DOHH2 (cell line): Measurements from ENCODE around the gene CLCN2.

Source experiments
- H3F3A ChIP-seq: fragments of 200-600 bp; sonication (generic), shearing (Covaris generic); 2 replicates; pipeline ENCODE4 v1.6.0; 2016; ENCODE audit warnings: antibody characterized with exemption, mild to moderate bottlenecking; ENCODE audit not compliant: control insufficient read depth, insufficient read depth
- H3K27ac ChIP-seq: fragments of 200-600 bp; sonication (generic); 2 replicates; pipeline ENCODE4 v1.5.1; 2014; ENCODE audit warnings: low read depth, mild to moderate bottlenecking, low read length, moderate library complexity
- H3K27me3 ChIP-seq: fragments of 200-600 bp; sonication (generic); 2 replicates; pipeline ENCODE4 v1.6.1; 2014; ENCODE audit warnings: mild to moderate bottlenecking, low read length, mixed read lengths; ENCODE audit not compliant: control insufficient read depth
- H3K36me3 ChIP-seq: fragments of 200-600 bp; sonication (generic); 2 replicates; pipeline ENCODE4 v1.6.1; 2014; ENCODE audit warnings: mild to moderate bottlenecking, low read length, moderate library complexity, mixed read lengths; ENCODE audit not compliant: control insufficient read depth
- H3K4me1 ChIP-seq: fragments of 200-600 bp; sonication (generic); 2 replicates; pipeline ENCODE4 v1.6.1; 2014; ENCODE audit warnings: mild to moderate bottlenecking, low read length, mixed read lengths; ENCODE audit not compliant: control insufficient read depth
- H3K4me2 ChIP-seq: fragments of 200-600 bp; sonication (generic); 2 replicates; pipeline ENCODE4 v1.6.0; 2014; ENCODE audit warnings: mild to moderate bottlenecking, low read length, moderate library complexity
- H3K4me3 ChIP-seq: fragments of 200-600 bp; sonication (generic); 2 replicates; pipeline ENCODE4 v1.5.1; 2014; ENCODE audit warnings: mild to moderate bottlenecking, low read length, mixed read lengths
- H3K79me2 ChIP-seq: fragments of 200-600 bp; sonication (generic); 2 replicates; pipeline ENCODE4 v1.6.1; 2014; ENCODE audit warnings: mild to moderate bottlenecking, low read length, mixed read lengths; ENCODE audit not compliant: control insufficient read depth
- H3K9me2 ChIP-seq: fragments of 200-600 bp; sonication (generic); replicated peaks from 2 replicates; pipeline ENCODE4 v1.6.1; 2014; ENCODE audit warnings: mild to moderate bottlenecking, low read length, mixed read lengths; ENCODE audit not compliant: control insufficient read depth
- H3K9me3 ChIP-seq: fragments of 200-600 bp; sonication (generic); 2 replicates; pipeline ENCODE4 v1.6.1; 2014; ENCODE audit warnings: antibody characterized with exemption, low read length, mixed read lengths; ENCODE audit not compliant: control insufficient read depth, insufficient read depth
- H4K20me1 ChIP-seq: fragments of 200-600 bp; sonication (generic); 2 replicates; pipeline ENCODE4 v1.6.0; 2014; ENCODE audit warnings: low read depth, mild to moderate bottlenecking, antibody characterized with exemption, low read length, moderate library complexity; ENCODE audit not compliant: control insufficient read depth, insufficient read depth
- EZH2phosphoT487 ChIP-seq: fragments of 200-600 bp; sonication (generic); IDR thresholded peaks from 2 replicates; pipeline ENCODE4 v1.6.1; 2017; ENCODE audit warnings: borderline replicate concordance, mild to moderate bottlenecking, antibody characterized with exemption, low read length, moderate library complexity, mixed read lengths
- TF ChIP-seq, protein P1 (sequence below): fragments of 200-600 bp; sonication (generic); IDR thresholded peaks from one replicate; pipeline ENCODE4 v1.5.1; 2014; ENCODE audit warnings: antibody characterized with exemption, mild to moderate bottlenecking, low read depth, low read length; ENCODE audit not compliant: poor library complexity, severe bottlenecking

The CLCN2 gene

DNA sequence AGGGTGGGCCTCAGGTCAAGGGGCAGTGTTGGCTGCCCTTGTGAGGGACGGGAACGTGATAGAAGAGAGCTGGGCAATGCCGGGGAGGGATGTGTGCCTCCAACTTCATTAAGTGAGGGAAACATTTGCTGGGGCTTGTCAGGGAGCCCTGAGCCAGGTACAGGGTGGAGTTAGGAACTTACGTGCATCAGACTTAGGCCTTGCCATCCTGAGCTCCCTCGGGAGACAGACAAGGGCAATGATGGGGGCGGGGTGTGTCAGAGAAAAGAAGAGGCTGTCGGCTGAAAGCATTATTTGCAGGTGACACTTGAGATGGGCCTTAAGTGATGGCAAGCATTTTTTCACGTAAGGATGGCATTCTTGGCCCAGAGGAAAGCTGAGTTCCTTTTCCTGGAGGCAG, 22.4 kb downstream of the CLCN2 start:
- Histone ChIP-seq H3K79me2 (no peaks in the 10 kb centered on the region), H3K4me2 (peak overlapping the region; percentile 33), H3K9me2 (no peaks in the 10 kb centered on the region), H3F3A (peaks cover 19% of the 10 kb centered on the region), H3K36me3 (peaks cover 16% of the 10 kb centered on the region), H3K4me1 (peaks cover 22% of the 10 kb centered on the region), H3K9me3 (no peaks in the 10 kb centered on the region), H3K27ac (no peak overlapping the region), H3K27me3 (peaks cover 3% of the 10 kb centered on the region; the same call in 1 of the 2 replicates), H3K4me3 (no peak overlapping the region), H4K20me1 (peaks cover 11% of the 10 kb centered on the region)
- TF ChIP-seq, protein P1, sequence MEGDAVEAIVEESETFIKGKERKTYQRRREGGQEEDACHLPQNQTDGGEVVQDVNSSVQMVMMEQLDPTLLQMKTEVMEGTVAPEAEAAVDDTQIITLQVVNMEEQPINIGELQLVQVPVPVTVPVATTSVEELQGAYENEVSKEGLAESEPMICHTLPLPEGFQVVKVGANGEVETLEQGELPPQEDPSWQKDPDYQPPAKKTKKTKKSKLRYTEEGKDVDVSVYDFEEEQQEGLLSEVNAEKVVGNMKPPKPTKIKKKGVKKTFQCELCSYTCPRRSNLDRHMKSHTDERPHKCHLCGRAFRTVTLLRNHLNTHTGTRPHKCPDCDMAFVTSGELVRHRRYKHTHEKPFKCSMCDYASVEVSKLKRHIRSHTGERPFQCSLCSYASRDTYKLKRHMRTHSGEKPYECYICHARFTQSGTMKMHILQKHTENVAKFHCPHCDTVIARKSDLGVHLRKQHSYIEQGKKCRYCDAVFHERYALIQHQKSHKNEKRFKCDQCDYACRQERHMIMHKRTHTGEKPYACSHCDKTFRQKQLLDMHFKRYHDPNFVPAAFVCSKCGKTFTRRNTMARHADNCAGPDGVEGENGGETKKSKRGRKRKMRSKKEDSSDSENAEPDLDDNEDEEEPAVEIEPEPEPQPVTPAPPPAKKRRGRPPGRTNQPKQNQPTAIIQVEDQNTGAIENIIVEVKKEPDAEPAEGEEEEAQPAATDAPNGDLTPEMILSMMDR = no peak
- TF ChIP-seq EZH2phosphoT487 = no peak

GRCh38 chr3:184338511-184338945, 22.9 kb downstream of the CLCN2 start:
- peak overlapping the region; percentile 11; the same call in 1 of the 2 replicates for H3K4me3 ChIP-seq
- H3K27ac ChIP-seq = no peak overlapping the region

DNA sequence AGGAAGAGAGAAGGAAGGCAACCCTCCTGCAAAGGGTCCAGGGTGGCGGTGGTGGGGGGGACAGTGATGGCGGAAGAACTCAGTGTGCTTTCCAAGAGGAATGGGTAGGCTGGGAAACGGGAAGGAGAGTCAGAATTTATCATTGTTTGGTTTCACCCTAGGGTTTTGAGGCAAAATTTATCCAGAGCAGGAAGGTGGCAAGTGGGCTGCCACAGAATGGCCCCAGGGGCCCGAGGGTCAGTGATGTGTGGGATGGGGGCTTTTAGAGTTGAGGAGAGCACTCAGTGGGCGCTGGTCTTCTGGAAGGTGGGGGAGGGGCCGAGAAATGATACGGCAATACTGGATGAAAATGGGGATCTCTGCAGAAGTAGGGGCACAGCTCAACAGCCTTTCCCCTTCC, 23.4 kb downstream of the CLCN2 start:
- Histone ChIP-seq H3K4me3 (no peak overlapping the region), H3F3A (peaks cover 30% of the 10 kb centered on the region), H3K27ac (no peak overlapping the region), H3K4me2 (peak overlapping the region; percentile 33; the same call in 1 of the 2 replicates), H3K27me3 (peaks cover 3% of the 10 kb centered on the region; the same call in 1 of the 2 replicates), H3K9me2 (no peaks in the 10 kb centered on the region), H3K36me3 (peaks cover 27% of the 10 kb centered on the region), H3K9me3 (no peaks in the 10 kb centered on the region), H4K20me1 (peaks cover 11% of the 10 kb centered on the region), H3K79me2 (no peaks in the 10 kb centered on the region), H3K4me1 (peaks cover 22% of the 10 kb centered on the region)
- TF ChIP-seq, protein P1 = no peak
- TF ChIP-seq EZH2phosphoT487 = no peak

More at GRCh38 chr3:184338511-184338945, 22.9 kb downstream of the CLCN2 start:
- Histone ChIP-seq H4K20me1 (peaks cover 11% of the 10 kb centered on the region), H3K4me1 (peaks cover 22% of the 10 kb centered on the region), H3K36me3 (peaks cover 21% of the 10 kb centered on the region), H3K79me2 (no peaks in the 10 kb centered on the region), H3F3A (peaks cover 24% of the 10 kb centered on the region), H3K4me2 (peak overlapping the region; percentile 33), H3K27me3 (peaks cover 3% of the 10 kb centered on the region; the same call in 1 of the 2 replicates), H3K9me2 (no peaks in the 10 kb centered on the region), H3K9me3 (no peaks in the 10 kb centered on the region)
- no peak for TF ChIP-seq EZH2phosphoT487
- TF ChIP-seq, protein P1 = no peak
